ENCODE results near the gene SLC8A3.

DNA sequence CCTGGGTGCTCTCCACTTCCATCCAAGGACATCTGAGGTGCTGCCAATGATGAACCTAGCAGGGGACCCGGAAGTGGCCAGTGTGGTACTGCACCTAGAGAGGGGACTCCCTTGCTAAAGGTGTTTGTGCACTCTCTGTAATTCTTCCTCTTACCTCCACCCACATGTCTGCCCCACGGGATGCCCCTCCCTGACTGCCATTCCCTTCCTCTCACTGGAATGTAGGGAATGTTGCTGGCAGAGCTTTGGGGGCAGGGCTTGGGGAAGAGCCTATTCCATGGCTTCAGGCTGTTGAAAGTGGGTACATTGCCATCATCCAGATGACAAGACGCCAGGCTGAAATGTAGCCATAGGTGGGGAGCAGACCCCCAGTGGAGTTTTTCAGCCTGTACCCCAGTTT lies 156.3 kb downstream of the SLC8A3 start:
- TF ChIP-seq, protein P1, sequence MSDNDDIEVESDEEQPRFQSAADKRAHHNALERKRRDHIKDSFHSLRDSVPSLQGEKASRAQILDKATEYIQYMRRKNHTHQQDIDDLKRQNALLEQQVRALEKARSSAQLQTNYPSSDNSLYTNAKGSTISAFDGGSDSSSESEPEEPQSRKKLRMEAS (IDR thresholded peaks at IDR 0.05; ENCODE audit: insufficient read depth, insufficient read length), result no peak
- TF ChIP-seq JUN (IDR thresholded peaks at IDR 0.05; ENCODE audit: borderline replicate concordance, insufficient read depth, insufficient read length, low read depth) (no peak), EZH2 (IDR thresholded peaks at IDR 0.05; ENCODE audit: borderline replicate concordance, low read depth, low read length, severe bottlenecking) (no peak), MYC (IDR thresholded peaks at IDR 0.05; ENCODE audit: low read depth, low read length) (no peak), POLR2A (IDR thresholded peaks at IDR 0.05; ENCODE audit: low read depth, low read length) (no peak), POLR2AphosphoS5 (IDR thresholded peaks at IDR 0.05; ENCODE audit: insufficient read depth, low read depth, low read length) (no peak), FOS (IDR thresholded peaks at IDR 0.05; ENCODE audit: borderline replicate concordance, insufficient read depth, low read length) (no peak), GATA2 (IDR thresholded peaks at IDR 0.05; ENCODE audit: insufficient read depth, insufficient read length, low read depth, low read length) (no peak)
- TF ChIP-seq, protein P2, sequence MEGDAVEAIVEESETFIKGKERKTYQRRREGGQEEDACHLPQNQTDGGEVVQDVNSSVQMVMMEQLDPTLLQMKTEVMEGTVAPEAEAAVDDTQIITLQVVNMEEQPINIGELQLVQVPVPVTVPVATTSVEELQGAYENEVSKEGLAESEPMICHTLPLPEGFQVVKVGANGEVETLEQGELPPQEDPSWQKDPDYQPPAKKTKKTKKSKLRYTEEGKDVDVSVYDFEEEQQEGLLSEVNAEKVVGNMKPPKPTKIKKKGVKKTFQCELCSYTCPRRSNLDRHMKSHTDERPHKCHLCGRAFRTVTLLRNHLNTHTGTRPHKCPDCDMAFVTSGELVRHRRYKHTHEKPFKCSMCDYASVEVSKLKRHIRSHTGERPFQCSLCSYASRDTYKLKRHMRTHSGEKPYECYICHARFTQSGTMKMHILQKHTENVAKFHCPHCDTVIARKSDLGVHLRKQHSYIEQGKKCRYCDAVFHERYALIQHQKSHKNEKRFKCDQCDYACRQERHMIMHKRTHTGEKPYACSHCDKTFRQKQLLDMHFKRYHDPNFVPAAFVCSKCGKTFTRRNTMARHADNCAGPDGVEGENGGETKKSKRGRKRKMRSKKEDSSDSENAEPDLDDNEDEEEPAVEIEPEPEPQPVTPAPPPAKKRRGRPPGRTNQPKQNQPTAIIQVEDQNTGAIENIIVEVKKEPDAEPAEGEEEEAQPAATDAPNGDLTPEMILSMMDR (IDR thresholded peaks at IDR 0.05; ENCODE audit: extremely low read depth in 1 of 2, insufficient read depth in 1 of 2, low read depth in 1 of 2, low read length in 2 of 2), result no peak

All from endothelial cell of umbilical vein (primary cell).